Renal pelvis (tissue), 4 donors: ENCODE measurements around the gene FERMT3. TPM values are rescaled to one million over a fixed set of nuclear protein-coding genes. Genes with fewer than 3 reads are reported as not detected.

Experiments
- DNase-seq: peaks from one replicate; pipeline ENCODE4 v3.0.0-alpha.2; 2013
- polyA plus RNA-seq, 3 donors: library from polyadenylated mRNA; unstranded; fragments of 120-200 nt; gene quantifications; one replicate each; pipeline ENCODE4 v1.2.1, GENCODE V29; 2013; ENCODE audit not compliant: insufficient read length in 3 of 3

FERMT3 gene
- polyA plus RNA-seq, 3 donors = 4.7 to 7.5 (median 5.9) TPM

DNA sequence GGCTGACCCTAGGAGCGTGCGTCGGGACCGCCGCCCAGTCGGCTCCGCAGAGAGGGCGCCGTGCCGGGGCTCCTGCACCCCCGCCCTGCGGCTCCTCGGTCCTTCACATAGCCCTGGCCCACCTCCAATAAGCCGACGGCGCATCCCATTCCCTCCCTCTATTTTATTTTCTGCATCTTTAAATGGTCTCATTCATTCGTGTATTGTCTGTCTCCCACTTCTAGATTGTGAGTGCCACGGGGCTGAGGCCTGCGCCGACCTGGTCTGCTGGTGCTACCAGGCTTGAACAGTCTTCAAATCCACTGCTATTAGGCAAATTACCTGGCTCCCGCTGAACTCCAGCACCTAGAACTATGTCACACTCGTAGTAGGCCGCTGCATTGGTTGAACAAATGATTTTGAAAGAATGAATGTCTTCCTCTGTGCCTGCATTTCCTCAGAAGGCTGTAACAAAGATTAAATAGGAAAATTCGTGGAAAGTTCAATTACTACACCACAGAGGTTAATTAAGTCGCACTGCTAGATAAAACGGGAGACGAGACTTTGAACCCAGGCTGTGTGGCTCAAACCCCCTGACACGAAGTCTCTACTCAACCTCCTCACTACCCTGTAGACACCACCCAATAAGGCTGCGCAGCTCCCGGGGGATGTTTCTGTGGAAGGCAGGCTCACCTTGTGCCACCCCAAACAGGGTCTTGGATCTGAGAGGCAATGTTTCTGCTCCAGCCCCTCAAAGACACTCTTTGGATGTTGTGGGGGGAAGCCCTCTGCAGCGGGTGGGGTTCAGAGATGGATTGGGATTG, 41.4 kb downstream of the FERMT3 start:
- no peak for DNase-seq

DNA sequence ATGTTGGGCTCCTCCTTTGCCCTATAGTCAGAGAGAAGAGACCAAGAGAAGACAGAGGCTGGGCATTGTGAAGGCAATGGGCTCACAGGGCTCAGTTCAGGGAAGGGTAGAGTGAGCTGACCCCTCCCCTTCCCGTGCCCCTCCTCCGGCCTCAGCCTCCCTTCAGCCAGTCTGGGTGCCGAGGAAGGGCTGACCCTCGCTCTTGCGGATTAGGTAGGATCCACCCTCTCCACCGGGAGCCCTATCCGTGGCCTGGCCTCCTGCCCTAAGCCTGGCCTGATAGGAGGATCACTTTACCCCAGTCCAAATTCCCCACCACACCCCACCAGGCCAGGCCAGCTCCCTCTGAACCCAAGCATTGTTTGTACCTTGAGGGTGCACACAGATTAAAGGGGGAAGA, 42.1 kb downstream of the FERMT3 start:
- DNase-seq = no peak

DNA sequence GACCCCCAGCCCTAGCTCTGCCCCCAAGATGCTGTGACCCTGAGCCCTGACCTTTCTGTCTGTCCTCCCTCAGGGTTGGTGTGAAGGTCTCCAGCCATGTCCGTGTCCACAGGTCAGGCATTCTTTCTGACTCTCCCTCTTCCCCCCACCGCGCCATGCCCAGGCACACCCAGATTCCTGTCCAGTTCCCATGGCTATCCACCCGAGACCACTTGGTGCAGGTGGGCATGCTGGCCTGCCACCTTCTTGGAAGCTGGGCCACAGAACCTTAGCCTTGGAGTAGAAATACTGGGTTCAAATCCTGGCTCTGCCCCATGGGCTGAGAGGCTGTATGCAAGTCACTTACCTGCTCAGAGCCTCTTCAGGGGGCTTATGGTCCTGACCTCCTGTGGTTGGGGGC, 42.5 kb downstream of the FERMT3 start:
- no peak for DNase-seq

DNA sequence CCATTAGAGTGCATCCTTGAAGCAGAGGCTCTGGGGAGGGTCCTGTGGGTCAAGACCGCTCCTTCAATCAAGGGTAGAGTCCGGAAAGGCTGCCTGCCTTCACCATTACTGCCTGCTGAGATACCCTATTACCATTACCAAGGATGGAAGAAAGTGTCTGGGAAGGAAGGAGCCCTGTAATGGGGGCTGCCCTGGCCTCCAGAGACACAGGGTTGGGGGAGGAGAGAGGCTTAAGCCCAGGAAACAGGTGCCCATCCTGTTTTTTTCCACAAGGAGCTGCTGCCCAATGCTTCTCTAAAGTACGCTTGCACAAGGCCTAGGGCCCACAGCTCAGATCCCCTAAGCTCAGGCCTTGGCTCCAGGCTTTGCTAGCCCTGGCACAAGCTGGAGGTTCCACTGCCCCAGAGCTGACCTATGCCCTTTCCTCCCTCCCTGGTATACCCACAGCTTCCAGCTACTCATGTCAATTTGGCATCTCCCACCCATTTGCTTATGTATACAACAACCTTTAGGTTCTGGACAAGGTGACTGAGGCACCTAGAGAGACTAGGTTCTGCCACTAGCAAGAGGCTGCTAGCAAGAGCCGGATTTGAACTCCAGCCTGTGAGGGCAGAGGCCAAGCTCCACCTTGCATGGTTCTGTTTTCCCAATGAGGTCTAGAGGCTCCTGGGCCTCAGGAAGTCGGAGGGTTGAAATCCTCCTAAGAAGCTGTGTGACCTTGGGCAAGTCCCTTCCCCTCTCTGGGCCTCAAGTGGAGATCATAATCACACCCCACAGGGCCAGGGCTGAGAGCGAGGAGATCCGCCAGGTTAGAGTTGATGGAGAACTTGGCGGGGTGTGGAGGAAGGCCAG, 43.3 kb downstream of the FERMT3 start:
- DNase-seq = no peak

DNA sequence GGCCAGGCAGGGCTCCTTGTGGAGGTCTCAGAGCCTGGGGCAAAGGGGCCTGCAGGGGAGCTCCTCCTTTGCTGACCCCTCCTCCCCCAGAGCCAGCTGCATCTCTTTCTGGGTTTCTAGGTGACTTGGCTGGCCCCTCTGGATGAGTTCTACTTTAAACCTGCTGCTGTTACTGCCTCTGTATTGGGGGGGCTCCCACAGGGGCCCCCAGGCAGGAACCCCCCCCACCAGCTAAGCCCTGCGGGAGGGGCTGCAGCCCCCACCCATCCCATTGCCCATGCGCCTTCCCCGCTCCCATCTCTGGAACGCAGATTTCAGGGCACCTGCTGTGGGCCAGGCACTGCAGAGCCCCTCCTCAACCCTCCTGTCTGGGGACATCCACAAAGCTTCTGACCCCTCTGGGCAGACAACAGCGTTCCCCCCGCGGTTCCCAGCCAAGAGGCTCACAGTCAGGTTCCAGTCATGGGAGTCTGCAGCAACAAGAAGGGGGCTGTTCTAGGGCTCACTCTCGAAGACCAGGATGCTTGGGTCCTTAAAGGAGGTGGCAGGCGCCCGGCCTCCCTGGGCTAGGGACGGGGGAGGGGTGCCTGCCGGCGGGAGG, 44.0 kb downstream of the FERMT3 start:
- DNase-seq = no peak

DNA sequence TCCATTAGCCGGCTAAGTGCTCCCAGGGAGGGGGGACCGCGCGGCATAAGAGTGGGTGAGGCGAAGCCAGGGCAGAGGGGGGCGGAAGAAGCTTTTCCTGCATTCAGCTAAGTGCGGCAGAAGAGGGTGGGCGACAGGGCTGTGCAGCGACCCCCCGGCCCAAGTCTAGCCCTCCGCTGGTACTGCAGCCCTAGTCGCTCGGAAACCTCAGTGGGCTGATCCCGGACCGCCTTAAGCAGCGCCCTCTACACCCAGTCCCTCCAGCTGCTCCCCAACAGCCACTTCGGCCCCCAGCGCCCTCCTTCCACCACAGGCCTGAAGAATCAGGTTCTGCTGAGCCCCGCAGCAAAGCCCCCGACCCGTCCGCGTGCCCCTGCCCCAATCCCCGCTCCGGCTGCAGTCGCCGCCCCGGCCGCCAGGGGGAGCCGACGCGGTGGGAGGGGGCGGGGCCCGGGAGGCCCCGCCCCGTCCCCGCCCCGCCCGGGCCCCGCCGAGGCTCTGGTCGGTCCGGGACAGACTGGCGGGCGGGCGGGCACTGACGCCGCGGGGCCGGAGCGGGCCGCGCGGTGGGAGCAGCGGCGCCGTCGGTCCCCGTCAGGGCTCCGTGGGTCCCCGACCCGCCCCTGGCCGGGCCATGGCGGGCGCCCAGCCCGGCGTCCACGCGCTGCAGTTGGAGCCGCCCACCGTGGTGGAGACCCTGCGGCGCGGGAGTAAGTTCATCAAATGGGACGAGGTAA, 44.7 kb downstream of the FERMT3 start, which contains the start of gene PLCB3:
Gene PLCB3 (plus strand): TSS at position 515 of the 737 bp plus-strand sequence. CDS start 120 bp downstream, at position 635.
- DNase-seq = peak; percentile 29

DNA sequence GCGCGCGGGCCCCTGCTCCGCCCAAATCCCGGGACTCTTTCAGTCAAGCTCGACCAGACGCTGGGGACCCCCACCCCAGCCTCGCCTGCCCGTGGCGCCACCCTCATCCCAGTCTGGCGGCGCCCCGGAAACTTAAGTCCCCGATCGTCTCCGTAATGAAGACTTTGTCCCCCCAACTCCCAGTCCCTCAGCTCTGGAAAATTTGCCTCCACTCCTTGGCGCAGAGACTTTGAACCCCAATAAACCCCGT, 45.2 kb downstream of the FERMT3 start:
- no peak for DNase-seq

DNA sequence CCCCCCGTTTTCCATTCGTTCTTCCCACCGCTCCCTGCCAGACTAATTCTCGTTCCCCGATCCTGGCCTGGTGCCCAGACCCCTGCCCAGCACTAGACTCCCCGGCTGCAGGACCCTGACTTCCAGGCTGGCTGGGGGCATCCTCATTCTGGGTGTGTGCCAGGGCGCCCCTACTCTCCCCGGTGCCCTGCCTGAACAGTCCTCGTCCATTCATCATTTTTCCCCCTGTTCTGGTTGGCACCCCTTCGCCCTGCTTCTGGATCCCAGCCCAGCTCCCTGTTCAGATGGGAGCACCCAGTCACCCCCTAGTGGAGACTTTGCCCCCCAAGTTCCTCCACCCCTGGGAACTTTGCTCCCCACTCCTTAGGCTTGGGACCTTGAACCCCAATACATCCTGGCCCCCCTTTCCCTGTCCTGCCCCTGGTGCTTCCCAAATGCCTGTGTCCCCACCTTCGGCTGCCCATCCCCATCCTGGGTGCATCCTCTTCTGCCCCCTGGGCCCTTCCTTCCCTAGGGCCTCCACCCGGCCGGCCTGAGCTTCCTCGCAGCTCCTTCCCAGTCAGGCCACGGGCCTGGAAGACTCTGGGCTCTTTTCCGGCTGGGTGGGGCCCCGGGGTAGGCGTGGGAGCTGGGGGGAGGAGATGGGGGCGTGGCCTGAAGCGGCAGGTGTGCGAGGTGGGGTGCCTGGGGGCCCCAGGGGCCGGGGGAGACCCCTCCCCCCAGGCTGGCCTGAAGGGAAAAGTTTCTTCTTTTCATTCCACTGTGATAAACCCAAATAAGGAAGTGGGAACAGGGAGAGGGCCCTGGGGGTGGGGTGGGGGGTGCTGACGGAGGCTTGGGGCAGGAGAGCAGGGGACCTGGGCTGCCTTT, 45.7 kb downstream of the FERMT3 start:
- no peak for DNase-seq

DNA sequence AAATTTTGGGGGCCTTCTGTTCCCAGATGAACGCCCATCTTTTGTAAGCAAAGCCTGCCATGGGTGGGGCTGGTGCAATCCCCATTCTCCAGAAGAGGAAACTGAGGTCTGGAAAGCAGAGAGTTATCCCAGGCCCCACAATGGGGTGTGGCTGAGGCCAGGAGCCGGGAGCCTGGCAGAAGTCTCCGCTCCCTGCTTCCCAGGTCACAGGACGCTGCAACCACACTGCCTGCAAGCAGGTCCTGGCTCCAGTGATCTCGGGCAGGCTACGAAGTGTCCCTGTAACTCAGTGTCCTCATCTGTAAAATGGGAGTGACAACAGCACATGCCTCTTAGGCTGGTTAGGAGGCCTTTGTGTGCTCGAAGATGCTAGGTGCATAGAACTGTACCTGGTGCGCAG, 46.5 kb downstream of the FERMT3 start:
- DNase-seq = no peak

DNA sequence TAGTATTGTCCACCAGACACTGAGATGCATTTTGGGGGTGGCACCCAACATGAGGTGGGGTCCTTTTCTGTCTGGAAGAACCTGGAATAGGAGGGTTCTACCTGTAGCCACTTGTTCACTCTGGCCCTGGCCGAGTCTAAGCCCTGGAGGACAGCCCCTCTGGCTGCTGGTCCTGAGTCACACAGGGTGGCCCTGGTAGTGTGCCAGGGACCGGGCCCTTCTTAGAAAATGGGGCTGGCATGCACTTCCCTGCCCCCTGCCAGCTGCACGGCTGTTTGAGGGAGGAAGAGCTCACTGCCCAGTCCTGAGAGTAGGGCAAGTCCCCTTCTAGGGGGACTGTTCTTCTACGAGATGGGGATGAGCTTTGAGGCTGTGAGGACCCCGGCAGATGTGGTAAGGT, 47.0 kb downstream of the FERMT3 start:
- no peak for DNase-seq

DNA sequence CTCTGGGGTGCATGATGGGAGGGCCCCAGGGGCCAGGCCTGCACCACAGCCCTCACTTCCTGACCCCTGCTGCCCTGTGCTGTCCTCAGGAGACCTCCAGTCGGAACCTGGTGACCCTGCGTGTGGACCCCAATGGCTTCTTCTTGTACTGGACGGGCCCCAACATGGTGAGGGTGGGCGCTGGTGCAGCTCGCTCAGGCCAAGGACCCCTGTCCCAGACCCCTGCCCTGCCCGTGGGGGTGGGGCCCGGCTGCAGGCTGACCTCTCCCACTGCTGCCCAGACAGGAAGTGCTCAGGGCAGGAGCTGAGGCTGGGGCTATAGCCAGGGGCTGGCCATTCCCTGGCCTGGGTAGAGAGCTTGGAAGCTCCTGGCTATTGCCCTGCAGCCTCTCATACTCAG, 47.8 kb downstream of the FERMT3 start:
- no peak for DNase-seq

DNA sequence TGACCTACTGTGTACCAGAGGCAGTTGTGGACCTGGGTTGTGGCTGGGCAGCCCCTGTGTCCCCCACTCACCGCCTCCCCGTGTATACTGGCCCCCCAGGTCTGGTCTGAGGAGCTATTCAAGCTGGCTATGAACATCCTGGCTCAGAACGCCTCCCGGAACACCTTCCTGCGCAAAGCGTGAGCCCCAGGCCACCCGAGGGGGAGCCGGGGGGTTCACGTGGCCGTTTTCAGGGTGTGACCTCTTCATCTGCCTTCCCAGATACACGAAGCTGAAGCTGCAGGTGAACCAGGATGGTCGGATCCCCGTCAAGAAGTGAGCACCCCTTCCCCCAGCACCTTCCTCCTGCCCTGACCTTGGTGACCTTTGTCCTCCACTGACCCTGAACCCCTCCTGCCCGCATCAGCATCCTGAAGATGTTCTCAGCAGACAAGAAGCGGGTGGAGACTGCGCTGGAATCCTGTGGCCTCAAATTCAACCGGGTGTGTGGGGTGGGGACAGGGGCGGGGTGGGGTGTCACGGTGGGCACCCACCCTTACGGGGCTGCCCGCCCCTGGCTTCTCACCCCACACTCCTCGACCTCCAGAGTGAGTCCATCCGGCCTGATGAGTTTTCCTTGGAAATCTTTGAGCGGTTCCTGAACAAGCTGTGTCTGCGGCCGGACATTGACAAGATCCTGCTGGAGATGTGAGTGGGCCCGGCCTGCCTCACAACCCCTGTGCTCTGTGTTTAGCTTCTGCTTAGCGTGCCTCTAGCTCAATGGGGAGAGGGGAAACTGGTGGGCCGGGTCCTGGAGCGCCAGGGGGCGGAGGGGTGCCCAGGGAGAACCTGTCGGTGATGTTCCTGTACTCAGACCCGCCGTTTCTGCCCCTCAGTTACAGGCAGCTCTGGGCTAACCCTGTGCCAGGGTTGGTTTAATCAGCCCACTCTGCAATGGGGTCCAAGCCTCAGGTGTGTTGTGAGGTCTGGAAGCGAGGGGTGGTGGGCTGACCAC, 48.9 kb downstream of the FERMT3 start:
- DNase-seq = no peak

DNA sequence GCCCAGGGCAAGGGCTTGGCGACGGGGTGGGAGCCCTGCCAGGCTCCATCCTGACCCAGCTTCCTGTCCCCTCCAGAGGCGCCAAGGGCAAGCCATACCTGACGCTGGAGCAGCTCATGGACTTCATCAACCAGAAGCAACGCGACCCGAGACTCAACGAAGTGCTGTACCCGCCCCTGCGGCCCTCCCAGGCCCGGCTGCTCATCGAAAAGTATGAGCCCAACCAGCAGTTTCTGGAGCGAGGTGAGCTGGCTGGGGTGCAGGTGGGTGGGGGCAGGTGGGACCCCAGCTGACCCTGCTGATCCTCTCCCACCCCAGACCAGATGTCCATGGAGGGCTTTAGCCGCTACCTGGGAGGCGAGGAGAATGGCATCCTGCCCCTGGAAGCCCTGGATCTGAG, 49.8 kb downstream of the FERMT3 start:
- no peak for DNase-seq

DNA sequence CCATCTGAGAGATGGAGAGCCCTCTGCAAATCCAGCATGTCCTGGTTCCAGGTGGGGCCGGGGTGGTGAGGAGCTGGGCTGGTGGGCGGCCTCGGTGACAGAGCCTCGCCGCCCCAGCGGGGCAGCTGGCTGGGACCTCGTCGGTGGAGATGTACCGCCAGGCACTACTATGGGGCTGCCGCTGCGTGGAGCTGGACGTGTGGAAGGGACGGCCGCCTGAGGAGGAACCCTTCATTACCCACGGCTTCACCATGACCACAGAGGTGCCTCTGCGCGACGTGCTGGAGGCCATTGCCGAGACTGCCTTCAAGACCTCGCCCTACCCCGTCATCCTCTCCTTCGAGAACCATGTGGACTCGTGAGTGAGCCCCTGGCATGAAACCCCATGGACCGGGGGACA, 51.8 kb downstream of the FERMT3 start:
- DNase-seq = no peak

DNA sequence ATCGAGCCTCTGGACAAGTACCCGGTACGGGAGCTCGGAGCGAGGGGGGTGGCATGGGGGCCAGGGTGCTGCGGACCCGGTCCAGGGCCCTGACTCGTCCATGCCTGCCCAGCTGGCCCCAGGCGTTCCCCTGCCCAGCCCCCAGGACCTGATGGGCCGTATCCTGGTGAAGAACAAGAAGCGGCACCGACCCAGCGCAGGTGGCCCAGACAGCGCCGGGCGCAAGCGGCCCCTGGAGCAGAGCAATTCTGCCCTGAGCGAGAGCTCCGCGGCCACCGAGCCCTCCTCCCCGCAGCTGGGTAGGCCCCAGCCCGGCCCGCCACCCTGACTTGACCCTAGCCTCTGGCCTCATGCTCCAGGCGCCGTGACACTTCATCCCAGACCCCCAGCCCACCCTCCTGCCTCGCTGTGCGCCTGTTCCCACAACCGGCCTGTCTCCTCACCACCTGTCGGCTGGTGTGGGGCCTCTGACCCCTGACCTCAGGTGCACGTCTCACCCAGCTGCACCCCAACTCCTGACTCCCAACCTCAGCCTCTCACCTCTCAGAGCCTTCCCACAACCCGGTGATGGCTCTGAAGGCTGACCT, 52.5 kb downstream of the FERMT3 start:
- DNase-seq = no peak

DNA sequence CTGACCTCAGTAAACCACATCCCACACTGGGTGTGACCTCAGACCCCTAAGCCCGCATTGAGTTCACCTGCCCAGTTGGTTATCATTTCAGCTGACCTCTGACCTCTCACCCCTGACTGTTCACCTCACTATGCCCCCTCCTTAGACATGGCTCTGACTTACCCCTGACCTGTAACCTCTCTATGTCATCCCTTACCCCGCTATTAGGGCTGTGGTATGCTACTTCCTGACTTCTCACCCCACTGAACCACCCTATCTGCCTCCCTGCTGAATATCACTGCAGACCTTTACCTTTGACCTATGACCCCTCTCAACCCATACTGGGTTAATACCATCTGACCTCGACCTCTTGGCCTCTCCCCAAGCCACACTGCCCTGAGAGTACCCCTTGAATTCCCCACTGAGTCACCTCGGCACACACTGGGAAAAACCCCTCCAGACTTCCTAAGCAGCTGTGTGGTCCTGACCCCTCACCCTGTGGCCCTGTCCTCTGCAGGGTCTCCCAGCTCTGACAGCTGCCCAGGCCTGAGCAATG, 53.1 kb downstream of the FERMT3 start:
- DNase-seq = no peak

DNA sequence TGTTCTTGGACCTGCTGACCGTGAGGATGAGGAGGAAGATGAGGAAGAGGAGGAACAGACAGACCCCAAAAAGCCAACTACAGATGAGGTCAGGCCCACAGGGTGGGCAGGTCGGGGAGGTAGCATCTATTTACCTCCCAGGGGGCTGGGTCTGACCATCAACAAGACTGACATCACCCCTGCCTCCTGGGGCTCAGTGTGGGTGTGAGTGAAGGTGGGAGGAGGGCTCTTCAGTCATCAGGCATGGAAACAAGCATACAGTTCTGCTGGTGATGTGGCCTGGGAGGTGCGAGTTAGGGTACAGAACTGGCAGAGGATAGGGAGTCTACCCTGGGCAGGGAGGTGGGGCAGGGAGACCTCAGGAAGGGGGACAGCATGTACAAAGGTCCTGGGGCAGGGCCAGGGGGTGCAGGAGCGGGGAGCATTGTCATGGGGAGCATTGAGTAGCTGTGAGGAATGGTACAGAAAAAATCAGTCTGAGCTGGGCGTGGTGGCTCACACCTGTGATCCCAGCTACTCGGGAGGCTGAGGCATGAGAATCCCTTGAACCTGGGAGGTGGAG, 53.7 kb downstream of the FERMT3 start:
- no peak for DNase-seq

DNA sequence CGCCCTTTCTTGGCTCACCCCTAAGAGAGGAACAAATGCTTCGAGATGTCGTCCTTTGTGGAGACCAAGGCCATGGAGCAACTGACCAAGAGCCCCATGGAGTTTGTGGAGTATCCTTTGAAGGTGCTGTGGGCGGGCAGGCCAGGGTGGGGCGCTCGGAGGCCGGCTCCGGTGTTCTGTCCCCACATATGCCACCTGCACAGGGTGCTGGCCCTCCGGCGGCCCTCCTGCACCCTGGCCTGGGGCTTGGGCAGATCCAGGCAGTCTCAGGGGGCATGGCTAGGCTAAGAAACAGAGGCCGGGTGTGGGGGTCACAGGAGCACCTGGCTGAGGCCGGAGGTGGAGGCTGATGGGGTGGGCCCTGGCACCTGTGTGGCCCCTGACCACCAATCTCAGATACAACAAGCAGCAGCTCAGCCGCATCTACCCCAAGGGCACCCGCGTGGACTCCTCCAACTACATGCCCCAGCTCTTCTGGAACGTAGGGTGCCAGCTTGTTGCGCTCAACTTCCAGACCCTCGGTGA, 55.1 kb downstream of the FERMT3 start:
- no peak for DNase-seq
